Activated T-helper 1 cell treated with anti-CD3 and anti-CD28 coated beads, Interleukin-12 subunit alpha, Interleukin-12 subunit beta, Interleukin-2, Interleukin-4 antibody, amounts not matched to agents 30 ng/mL and 10 ng/mL and 1 ng/mL, durations not matched to agents 14 hours and 24 hours and 36 hours (primary cell): Measurements from ENCODE around the gene CARD8. TPM values are rescaled to one million over a fixed set of nuclear protein-coding genes. Genes with fewer than 3 reads are reported as not detected.

Experiments
- DNase-seq: peaks from one replicate; pipeline ENCODE4 v3.0.0; 2021; ENCODE audit warnings: low spot score
- H3K27ac Mint-ChIP-seq: one replicate; pipeline ENCODE4 v1.8.0; 2021; ENCODE audit warnings: mild to moderate bottlenecking, mixed read lengths
- H3K27me3 Mint-ChIP-seq: one replicate; pipeline ENCODE4 v1.8.0; 2022; ENCODE audit warnings: mild to moderate bottlenecking, moderate library complexity, mixed read lengths; ENCODE audit not compliant: insufficient read depth
- H3K36me3 Mint-ChIP-seq: one replicate; pipeline ENCODE4 v1.8.0; 2021; ENCODE audit warnings: low read depth, mixed read lengths
- H3K4me1 Mint-ChIP-seq: one replicate; pipeline ENCODE4 v1.8.0; 2021; ENCODE audit warnings: low read depth, mixed read lengths
- H3K4me3 Mint-ChIP-seq: one replicate; pipeline ENCODE4 v1.8.0; 2021; ENCODE audit warnings: mild to moderate bottlenecking, moderate library complexity, mixed read lengths
- H3K9me3 Mint-ChIP-seq: one replicate; pipeline ENCODE4 v1.8.0; 2021; ENCODE audit warnings: mixed read lengths
- intact Hi-C: fragments of 100-400 bp; cut with micrococcal nuclease; formaldehyde crosslinking; loops from one replicate; pipeline ENCODE4 v1.15.1; 2024
- total RNA-seq: library from RNA; stranded (reverse); gene quantifications from 2 replicates; pipeline ENCODE4 v1.2.3, GENCODE V29; 2022

CARD8 gene
- total RNA-seq, 1 donor from 2014 or later, result 117 TPM

DNA sequence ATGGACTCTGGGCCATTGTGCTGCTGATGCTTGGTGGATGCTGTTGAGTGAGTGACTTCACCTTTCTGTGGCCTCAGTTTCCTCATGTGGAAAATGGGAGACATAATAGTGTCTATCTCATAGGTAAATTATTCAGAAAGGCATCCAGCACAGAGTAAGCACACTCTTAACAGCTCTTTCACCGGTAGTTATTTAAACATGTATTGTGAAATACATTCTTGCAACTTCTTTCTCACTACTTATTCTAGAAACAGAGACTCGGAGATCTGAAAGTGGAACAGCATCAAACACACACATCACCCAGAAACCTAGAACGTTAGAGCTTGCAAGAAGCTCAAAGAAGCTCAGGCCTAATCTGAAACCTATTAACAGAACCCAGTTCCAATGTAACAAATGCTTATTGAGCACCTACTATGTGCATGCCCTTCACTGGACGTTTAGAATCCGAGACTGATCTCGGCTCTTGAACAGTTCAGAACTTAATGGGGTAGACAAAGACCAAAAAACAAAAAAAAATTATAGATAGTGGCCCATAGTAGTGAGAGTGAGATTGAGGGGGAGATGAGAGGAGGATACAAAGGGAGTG lies 81.2 kb downstream of the CARD8 start:
- Mint-ChIP-seq H3K4me3 (no peak overlapping the region), H3K4me1 (peaks cover 23% of the 10 kb centered on the region), H3K27me3 (peaks cover 3% of the 10 kb centered on the region), H3K36me3 (peaks cover 27% of the 10 kb centered on the region), H3K9me3 (no peaks in the 10 kb centered on the region), H3K27ac (no peak overlapping the region)
- DNase-seq, result no peak
- intact Hi-C loops, result loop anchor here (5.0 to 10.0 kb wide), 2 partner anchors 338 to 430 kb away; partner anchors contain the start of genes LMTK3 and NOP53

DNA sequence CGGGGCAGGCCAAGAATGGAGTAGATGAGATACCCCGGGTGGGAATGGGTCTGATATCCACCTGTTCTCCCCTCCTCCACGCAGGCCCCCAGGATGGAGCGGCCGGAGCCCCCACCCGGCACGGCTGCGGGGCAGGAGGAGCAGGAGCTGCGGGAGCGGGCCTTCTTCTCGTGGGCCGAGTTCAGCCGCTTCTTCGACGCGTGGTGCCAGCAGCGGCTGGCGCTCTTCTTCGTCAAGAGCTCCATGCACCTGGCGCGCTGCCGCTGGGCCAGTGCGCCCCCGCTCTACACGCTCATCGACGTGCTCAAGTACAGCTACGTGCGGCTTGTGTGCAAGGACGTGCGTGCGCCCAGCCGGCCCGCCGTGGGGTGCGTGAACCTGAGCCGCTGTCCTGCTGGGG lies 84.0 kb downstream of the CARD8 start:
- DNase-seq, result no peak
- no peaks in the 10 kb centered on the region for H3K9me3 Mint-ChIP-seq
- peak overlapping the region; percentile 100 for H3K27ac Mint-ChIP-seq
- peaks cover 23% of the 10 kb centered on the region for H3K36me3 Mint-ChIP-seq
- intact Hi-C loops, result loop anchor here (2.0 to 10.0 kb wide), 3 partner anchors 77 to 427 kb away; partner anchors contain the start of genes LMTK3 and NOP53
- H3K4me3 Mint-ChIP-seq, result peak overlapping the region; percentile 97
- peaks cover 3% of the 10 kb centered on the region for H3K27me3 Mint-ChIP-seq
- peaks cover 37% of the 10 kb centered on the region for H3K4me1 Mint-ChIP-seq

DNA sequence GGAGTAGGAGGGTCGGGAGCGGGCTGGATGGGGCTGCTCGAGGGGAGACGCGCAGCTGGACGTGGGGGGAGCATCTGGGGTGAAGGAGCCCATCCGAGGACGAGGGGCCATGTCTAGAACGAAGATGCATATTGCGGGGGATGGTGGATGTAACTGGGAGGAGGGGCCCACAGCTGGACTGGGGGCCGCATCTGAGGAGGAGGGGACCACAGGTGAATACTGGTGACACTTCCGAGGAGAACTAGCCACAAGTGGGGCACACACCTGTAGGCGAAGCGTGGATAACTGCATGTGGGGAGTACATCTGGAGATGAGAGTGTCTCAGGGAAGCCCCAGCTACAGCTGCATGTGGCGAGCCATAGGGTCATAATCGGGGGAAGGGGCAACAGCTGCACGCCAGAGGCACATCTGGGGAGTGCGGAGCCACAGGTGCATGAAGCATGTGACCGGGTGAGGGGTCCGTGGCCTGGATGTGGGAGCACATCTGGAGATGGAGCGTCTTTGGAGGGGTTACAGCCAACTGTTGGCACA lies 84.8 kb downstream of the CARD8 start:
- intact Hi-C loops, result loop anchor here (1.0 to 10.0 kb wide), 10 partner anchors 32 to 426 kb away; partner anchors contain the start of genes CARD8, CYTH2, LMTK3 and NOP53
- peaks cover 23% of the 10 kb centered on the region for H3K36me3 Mint-ChIP-seq
- H3K4me3 Mint-ChIP-seq, result peak overlapping the region; percentile 97
- DNase-seq, result peak; percentile 5
- H3K9me3 Mint-ChIP-seq, result no peaks in the 10 kb centered on the region
- H3K27me3 Mint-ChIP-seq, result peaks cover 3% of the 10 kb centered on the region
- H3K27ac Mint-ChIP-seq, result peak overlapping the region; percentile 100
- H3K4me1 Mint-ChIP-seq, result peaks cover 33% of the 10 kb centered on the region

DNA sequence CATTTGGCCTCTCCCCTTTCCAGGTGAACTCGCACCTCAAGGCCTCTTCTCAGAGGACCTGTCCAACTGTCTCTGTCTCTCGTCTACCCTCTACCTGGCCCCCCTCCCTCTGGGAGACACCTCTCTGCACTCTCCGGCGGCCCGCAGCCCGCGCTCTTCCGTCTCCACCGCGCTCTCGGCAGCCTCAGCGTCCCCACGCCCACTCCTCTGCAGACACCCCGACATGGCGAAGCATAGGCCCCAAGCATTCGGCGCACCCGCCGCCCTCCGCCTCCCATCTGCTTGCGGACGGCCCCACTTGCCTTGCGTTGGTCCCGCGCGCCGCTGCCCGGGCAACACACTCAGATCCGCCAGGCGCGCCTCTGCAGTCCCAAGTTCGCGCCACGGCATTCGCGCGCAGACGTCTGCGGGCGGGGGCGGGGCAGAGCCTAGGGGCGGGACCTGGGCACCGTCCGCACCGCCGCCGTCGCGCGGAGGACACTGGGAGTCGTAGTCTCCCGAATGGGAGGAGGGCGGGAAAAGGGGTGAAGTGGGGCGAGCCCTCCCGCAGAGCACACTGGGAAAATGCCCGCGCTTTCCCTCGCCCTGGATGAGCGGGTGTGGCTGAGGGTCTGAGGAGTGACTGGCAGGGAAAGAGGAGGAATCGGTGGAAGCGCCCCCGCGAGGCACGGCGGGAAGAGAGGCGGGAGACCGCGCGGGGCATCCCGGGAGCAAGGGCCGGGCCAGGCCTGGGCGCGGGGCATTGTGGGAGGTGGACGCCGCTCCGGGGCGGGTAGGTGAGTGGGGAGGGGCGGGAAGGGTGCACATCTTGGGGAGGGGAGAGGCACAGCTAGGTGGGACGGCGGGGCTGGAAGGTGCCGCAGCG lies 85.5 kb downstream of the CARD8 start, which contains the start of the genes LIG1 and ZSWIM9:
LIG1 (minus strand) TSS at position 406 of the 865 bp plus-strand sequence. CDS start 4,778 bp downstream, outside the sequence.
ZSWIM9 (plus strand) TSS at position 742 of the 865 bp plus-strand sequence. CDS start 1,123 bp downstream, outside the sequence.
- Mint-ChIP-seq H3K4me1 (peaks cover 33% of the 10 kb centered on the region), H3K27ac (peak within 1 kb of the TSS; percentile 100), H3K4me3 (peak within 1 kb of the TSS; percentile 97), H3K27me3 (peaks cover 3% of the 10 kb centered on the region), H3K36me3 (peaks cover 29% of the 10 kb centered on the region), H3K9me3 (no peaks in the 10 kb centered on the region)
- peak; percentile 89 for DNase-seq
- intact Hi-C loops, result loop anchor here (1.0 to 10.0 kb wide), 10 partner anchors 33 to 425 kb away; partner anchors contain the start of genes CARD8, CYTH2, LMTK3 and NOP53

DNA sequence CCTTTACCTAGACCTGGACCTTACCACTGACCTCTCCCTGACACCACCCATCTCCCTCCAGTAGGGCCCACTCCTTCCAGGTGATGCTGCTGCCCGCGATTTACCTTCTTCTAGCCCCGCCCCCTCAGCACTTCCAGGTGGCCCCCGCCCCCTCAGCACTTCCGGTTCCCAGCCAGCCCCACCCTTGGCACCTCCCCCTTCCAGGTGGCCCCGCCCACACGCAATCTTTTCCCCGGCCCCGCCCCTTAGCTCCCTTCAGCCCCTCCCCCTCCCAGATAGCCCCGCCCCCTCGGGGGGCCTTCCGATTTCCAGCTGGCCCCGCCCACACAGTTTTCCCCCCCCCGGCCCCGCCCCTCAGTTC lies 86.2 kb downstream of the CARD8 start:
- peak; percentile 82 for DNase-seq
- H3K4me3 Mint-ChIP-seq, result peak overlapping the region; percentile 97
- H3K4me1 Mint-ChIP-seq, result peaks cover 33% of the 10 kb centered on the region
- H3K27me3 Mint-ChIP-seq, result peaks cover 3% of the 10 kb centered on the region
- intact Hi-C loops, result no loop called here
- no peaks in the 10 kb centered on the region for H3K9me3 Mint-ChIP-seq
- peak overlapping the region; percentile 100 for H3K27ac Mint-ChIP-seq
- peaks cover 26% of the 10 kb centered on the region for H3K36me3 Mint-ChIP-seq

DNA sequence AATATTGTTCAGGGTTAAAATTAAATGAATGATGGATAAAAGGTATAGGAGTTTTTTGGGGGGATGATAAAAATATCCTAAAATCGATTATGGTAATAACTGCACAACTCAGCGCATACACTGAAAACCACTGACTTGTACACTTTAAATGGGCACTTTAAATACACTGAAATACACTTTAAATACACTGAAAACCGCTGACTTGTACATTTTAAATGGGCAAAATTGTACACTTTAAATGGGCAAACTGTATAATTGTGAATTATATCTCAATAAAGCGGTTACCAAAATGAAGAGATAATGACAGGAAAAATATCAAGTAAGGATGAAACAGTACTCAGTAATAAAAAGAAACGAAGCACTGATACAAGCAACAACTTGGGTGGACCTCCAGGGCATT lies 87.0 kb downstream of the CARD8 start:
- H3K4me1 Mint-ChIP-seq, result peaks cover 33% of the 10 kb centered on the region
- intact Hi-C loops, result no loop called here
- peak overlapping the region; percentile 97 for H3K4me3 Mint-ChIP-seq
- peaks cover 3% of the 10 kb centered on the region for H3K27me3 Mint-ChIP-seq
- no peaks in the 10 kb centered on the region for H3K9me3 Mint-ChIP-seq
- peaks cover 32% of the 10 kb centered on the region for H3K36me3 Mint-ChIP-seq
- DNase-seq, result no peak
- peak overlapping the region; percentile 100 for H3K27ac Mint-ChIP-seq

DNA sequence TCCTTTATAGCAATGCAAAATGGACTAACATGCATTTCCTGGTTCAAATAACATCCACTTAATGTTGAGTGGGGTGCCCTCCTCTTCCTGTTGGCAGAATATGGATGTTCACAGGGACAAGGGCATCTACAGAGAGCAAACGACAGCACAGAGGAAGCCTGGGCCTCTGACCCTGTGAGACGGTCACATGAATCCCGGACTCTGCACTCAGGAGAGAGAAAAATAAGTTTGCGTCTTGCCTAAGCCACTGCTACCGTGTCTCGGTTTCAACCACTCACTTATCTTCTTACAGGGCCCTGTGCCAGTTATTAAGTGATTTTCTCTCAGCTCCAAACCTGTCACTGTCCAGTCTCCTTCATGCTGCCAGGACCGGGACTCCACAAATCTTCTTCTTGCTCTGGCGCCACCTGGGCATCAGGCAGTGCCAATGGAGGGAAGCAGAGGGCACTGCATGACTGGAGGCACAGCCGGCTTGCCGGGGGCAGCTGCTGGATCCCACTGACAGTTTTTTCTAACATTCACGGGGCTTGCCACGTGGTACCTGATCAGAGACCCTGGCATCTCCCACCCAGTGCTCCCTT lies 97.4 kb downstream of the CARD8 start:
- Mint-ChIP-seq H3K27me3 (no peaks in the 10 kb centered on the region), H3K36me3 (peaks cover 36% of the 10 kb centered on the region), H3K9me3 (no peaks in the 10 kb centered on the region), H3K4me3 (no peak overlapping the region), H3K4me1 (no peaks in the 10 kb centered on the region), H3K27ac (no peak overlapping the region)
- no peak for DNase-seq
- intact Hi-C loops, result no loop called here

Other genes starting within 250 kb of the CARD8 start
- not detected in 2 replicates for gene CABP5, start 211.8 kb downstream of the CARD8 start, total RNA-seq
- gene PLA2G4C, start 145.1 kb downstream of the CARD8 start, total RNA-seq, result 12.2 and 12.7 TPM in 2 replicates
- 133 and 140 TPM in 2 replicates for gene LIG1, start 85.6 kb downstream of the CARD8 start, total RNA-seq
- 8.4 and 9.5 TPM in 2 replicates for gene ZSWIM9, start 85.2 kb downstream of the CARD8 start, total RNA-seq
- gene ZNF114, start 14.2 kb upstream of the CARD8 start, total RNA-seq, result 0.37 and 0.41 TPM in 2 replicates
- 249 and 253 TPM in 2 replicates for gene EMP3, start 69.6 kb upstream of the CARD8 start, total RNA-seq
- 7.7 and 14.9 TPM in 2 replicates for gene TMEM143, start 108.0 kb upstream of the CARD8 start, total RNA-seq
- gene SYNGR4, start 108.5 kb upstream of the CARD8 start, total RNA-seq, result 0.61 TPM in 1 of 2 replicates, not detected in the other
- gene KDELR1, start 135.6 kb upstream of the CARD8 start, total RNA-seq, result 70.9 and 74.2 TPM in 2 replicates
- gene GRIN2D, start 137.8 kb upstream of the CARD8 start, total RNA-seq, result 0.16 and 0.17 TPM in 2 replicates
- 96.0 and 100 TPM in 2 replicates for gene GRWD1, start 190.1 kb upstream of the CARD8 start, total RNA-seq
- gene KCNJ14, start 199.7 kb upstream of the CARD8 start, total RNA-seq, result 2.2 and 2.4 TPM in 2 replicates
- gene CYTH2, start 213.5 kb upstream of the CARD8 start, total RNA-seq, result 35.9 and 37.1 TPM in 2 replicates